ENCODE data around the gene ARHGAP18.

ARHGAP18 gene

GRCh38 chr6:129552413-129552812, 157.6 kb downstream of the ARHGAP18 start:
- Histone ChIP-seq H3K4me3 (ENCODE audit: control insufficient read depth in 1 of 7, extremely low read depth in 1 of 7, insufficient read depth in 4 of 7, low read depth in 2 of 7, low read length in 6 of 7) (no peak overlapping the region), H3K27me3 (replicated peaks in 2 of 5; ENCODE audit: control insufficient read depth in 4 of 5, insufficient read depth in 5 of 5, low read length in 4 of 5) (no peaks in the 10 kb centered on the region), H3K9me3 (ENCODE audit: control extremely low read depth in 1 of 5, control insufficient read depth in 4 of 5, insufficient read depth in 2 of 5, low read depth in 1 of 5, low read length in 4 of 5) (no peaks in the 10 kb centered on the region), H3K4me1 (ENCODE audit: control extremely low read depth in 1 of 4, control insufficient read depth in 4 of 4, insufficient read depth in 4 of 4, low read length in 3 of 4) (no peaks in the 10 kb centered on the region), H3K36me3 (ENCODE audit: control insufficient read depth in 4 of 4, insufficient read depth in 4 of 4, low read length in 3 of 4) (no peaks in the 10 kb centered on the region), H3K27ac (ENCODE audit: insufficient read depth in 1 of 2, low read depth in 1 of 2, low read length in 2 of 2, poor library complexity in 1 of 2, severe bottlenecking in 2 of 2) (no peak overlapping the region)
- ChIA-PET POLR2A (no interaction called here), CTCF (interaction anchor here (0.6 kb wide), 1 partner anchor 17 kb away, joined by 3 read pairs; no protein-coding TSS in a partner anchor)
- 94% methylated on average over 2 of the region's 2 CpGs for WGBS (ENCODE audit: insufficient coverage)
- DNase-seq, result no peak

DNA sequence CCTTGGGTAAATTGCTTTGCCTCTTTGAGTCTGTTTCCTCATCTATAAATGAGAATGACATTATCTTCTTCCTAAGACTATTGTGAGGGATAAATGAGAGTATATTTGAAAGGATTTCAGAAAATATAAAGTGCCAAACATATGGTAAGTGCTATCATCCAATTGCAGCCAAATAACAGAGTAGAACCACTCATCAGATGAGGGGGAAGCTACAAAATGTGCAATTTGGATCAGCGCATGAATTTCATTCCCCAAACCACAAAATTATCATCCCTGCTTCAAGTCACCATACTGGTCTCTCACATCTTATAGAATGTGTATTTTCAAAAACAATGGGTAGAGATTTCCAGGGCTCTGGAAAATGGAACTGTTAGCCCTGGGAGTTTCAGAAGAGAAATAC, 158.5 kb downstream of the ARHGAP18 start:
- Histone ChIP-seq H3K4me3 (ENCODE audit: control insufficient read depth in 1 of 7, extremely low read depth in 1 of 7, insufficient read depth in 4 of 7, low read depth in 2 of 7, low read length in 6 of 7) (no peak overlapping the region), H3K27ac (ENCODE audit: insufficient read depth in 1 of 2, low read depth in 1 of 2, low read length in 2 of 2, poor library complexity in 1 of 2, severe bottlenecking in 2 of 2) (no peak overlapping the region), H3K9me3 (ENCODE audit: control extremely low read depth in 1 of 5, control insufficient read depth in 4 of 5, insufficient read depth in 2 of 5, low read depth in 1 of 5, low read length in 4 of 5) (no peaks in the 10 kb centered on the region), H3K36me3 (ENCODE audit: control insufficient read depth in 4 of 4, insufficient read depth in 4 of 4, low read length in 3 of 4) (no peaks in the 10 kb centered on the region), H3K4me1 (ENCODE audit: control extremely low read depth in 1 of 4, control insufficient read depth in 4 of 4, insufficient read depth in 4 of 4, low read length in 3 of 4) (peaks cover 0 to 3% (median 0%) of the 10 kb centered on the region in 4 experiments), H3K27me3 (replicated peaks in 2 of 5; ENCODE audit: control insufficient read depth in 4 of 5, insufficient read depth in 5 of 5, low read length in 4 of 5) (no peaks in the 10 kb centered on the region)
- WGBS (ENCODE audit: insufficient coverage), result no CpG with 5 or more reads among the region's 1 CpG
- POLR2A ChIA-PET, result no interaction called here
- no peak for DNase-seq
- CTCF ChIA-PET, result no interaction called here

DNA sequence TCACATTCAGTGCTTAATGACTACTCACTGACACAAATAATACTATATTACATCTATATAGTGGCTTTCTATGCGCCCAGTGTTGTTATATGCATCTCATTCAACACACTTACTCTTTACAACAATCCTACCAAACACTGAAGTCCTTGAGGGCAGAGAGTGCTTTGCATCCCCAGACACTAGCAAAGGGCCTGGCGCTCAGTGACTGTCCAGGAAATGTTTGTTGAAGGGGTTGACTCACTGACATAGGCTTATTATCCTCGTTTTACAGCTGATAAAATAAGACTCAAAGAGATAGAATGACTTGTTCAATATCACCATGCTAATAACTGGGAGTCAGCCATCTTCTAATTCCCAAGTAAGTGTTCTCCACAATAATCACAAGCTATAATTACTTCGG, 163.3 kb downstream of the ARHGAP18 start:
- no peak for DNase-seq
- Histone ChIP-seq H3K4me1 (ENCODE audit: control extremely low read depth in 1 of 4, control insufficient read depth in 4 of 4, insufficient read depth in 4 of 4, low read length in 3 of 4) (peaks cover 0 to 3% (median 0%) of the 10 kb centered on the region in 4 experiments), H3K36me3 (ENCODE audit: control insufficient read depth in 4 of 4, insufficient read depth in 4 of 4, low read length in 3 of 4) (no peaks in the 10 kb centered on the region), H3K4me3 (ENCODE audit: control insufficient read depth in 1 of 7, extremely low read depth in 1 of 7, insufficient read depth in 4 of 7, low read depth in 2 of 7, low read length in 6 of 7) (no peak overlapping the region), H3K27ac (ENCODE audit: insufficient read depth in 1 of 2, low read depth in 1 of 2, low read length in 2 of 2, poor library complexity in 1 of 2, severe bottlenecking in 2 of 2) (no peak overlapping the region), H3K9me3 (ENCODE audit: control extremely low read depth in 1 of 5, control insufficient read depth in 4 of 5, insufficient read depth in 2 of 5, low read depth in 1 of 5, low read length in 4 of 5) (no peaks in the 10 kb centered on the region), H3K27me3 (replicated peaks in 2 of 5; ENCODE audit: control insufficient read depth in 4 of 5, insufficient read depth in 5 of 5, low read length in 4 of 5) (no peaks in the 10 kb centered on the region)
- ChIA-PET POLR2A (no interaction called here), CTCF (interaction anchor here (2.0 kb wide), 1 partner anchor 47 kb away, joined by 5 read pairs; no protein-coding TSS in a partner anchor)
- 60% methylated on average over 1 of the region's 4 CpGs for WGBS (ENCODE audit: insufficient coverage)

DNA sequence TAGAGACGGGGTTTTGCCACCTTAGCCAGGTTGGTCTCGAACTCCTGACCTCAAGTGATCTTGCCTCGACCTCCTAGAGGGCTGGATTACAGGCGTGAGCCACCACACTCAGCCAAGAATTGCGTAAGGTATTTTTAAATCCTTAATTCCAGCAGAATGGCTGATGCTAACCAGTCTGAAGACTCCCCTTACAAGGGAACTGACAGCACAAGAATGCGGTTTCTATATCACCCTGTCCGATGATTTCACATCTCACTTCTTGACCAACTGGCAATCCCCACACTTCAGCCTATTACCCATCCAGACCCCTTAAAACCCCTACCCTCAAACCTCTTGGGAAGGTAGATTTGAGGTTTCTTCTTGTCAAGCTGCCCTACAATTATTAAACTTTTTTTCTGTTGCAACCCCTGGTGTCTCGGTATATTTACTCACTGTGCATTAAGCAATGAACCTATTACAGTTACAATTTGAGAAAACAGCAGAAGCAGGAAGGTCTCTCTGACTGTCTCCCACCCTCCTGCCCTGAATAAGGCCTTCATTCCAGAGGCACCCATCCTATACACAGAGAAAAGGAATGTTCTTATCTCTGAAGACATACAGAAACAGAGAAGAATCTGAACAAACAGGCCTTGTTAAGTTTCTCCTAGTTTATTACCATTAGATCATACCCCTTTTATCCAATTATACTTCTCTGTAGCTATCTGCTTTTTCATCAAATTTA, 164.9 kb downstream of the ARHGAP18 start:
- no peak overlapping the region for H3K27ac ChIP-seq (ENCODE audit: insufficient read depth in 1 of 2, low read depth in 1 of 2, low read length in 2 of 2, poor library complexity in 1 of 2, severe bottlenecking in 2 of 2)
- no peak overlapping the region for H3K4me3 ChIP-seq (ENCODE audit: control insufficient read depth in 1 of 7, extremely low read depth in 1 of 7, insufficient read depth in 4 of 7, low read depth in 2 of 7, low read length in 6 of 7)
- CTCF ChIA-PET, result no interaction called here
- no peaks in the 10 kb centered on the region for H3K36me3 ChIP-seq (ENCODE audit: control insufficient read depth in 4 of 4, insufficient read depth in 4 of 4, low read length in 3 of 4)
- H3K9me3 ChIP-seq (ENCODE audit: control extremely low read depth in 1 of 5, control insufficient read depth in 4 of 5, insufficient read depth in 2 of 5, low read depth in 1 of 5, low read length in 4 of 5), result no peaks in the 10 kb centered on the region
- no peaks in the 10 kb centered on the region for H3K27me3 ChIP-seq (replicated peaks in 2 of 5; ENCODE audit: control insufficient read depth in 4 of 5, insufficient read depth in 5 of 5, low read length in 4 of 5)
- DNase-seq, result no peak
- peaks cover 0 to 3% (median 0%) of the 10 kb centered on the region in 4 experiments for H3K4me1 ChIP-seq (ENCODE audit: control extremely low read depth in 1 of 4, control insufficient read depth in 4 of 4, insufficient read depth in 4 of 4, low read length in 3 of 4)
- POLR2A ChIA-PET, result no interaction called here
- 100% methylated on average over 8 of the region's 8 CpGs for WGBS (ENCODE audit: insufficient coverage)

GRCh38 chr6:129543981-129544380, 166.0 kb downstream of the ARHGAP18 start:
- no peak overlapping the region for H3K4me3 ChIP-seq (ENCODE audit: control insufficient read depth in 1 of 7, extremely low read depth in 1 of 7, insufficient read depth in 4 of 7, low read depth in 2 of 7, low read length in 6 of 7)
- CTCF ChIA-PET, result no interaction called here
- no peak for DNase-seq
- no peaks in the 10 kb centered on the region for H3K9me3 ChIP-seq (ENCODE audit: control extremely low read depth in 1 of 5, control insufficient read depth in 4 of 5, insufficient read depth in 2 of 5, low read depth in 1 of 5, low read length in 4 of 5)
- H3K36me3 ChIP-seq (ENCODE audit: control insufficient read depth in 4 of 4, insufficient read depth in 4 of 4, low read length in 3 of 4), result no peaks in the 10 kb centered on the region
- H3K27me3 ChIP-seq (replicated peaks in 2 of 5; ENCODE audit: control insufficient read depth in 4 of 5, insufficient read depth in 5 of 5, low read length in 4 of 5), result no peaks in the 10 kb centered on the region
- H3K4me1 ChIP-seq (ENCODE audit: control extremely low read depth in 1 of 4, control insufficient read depth in 4 of 4, insufficient read depth in 4 of 4, low read length in 3 of 4), result peaks cover 0 to 3% (median 0%) of the 10 kb centered on the region in 4 experiments
- POLR2A ChIA-PET, result no interaction called here
- no CpG with 5 or more reads among the region's 2 CpGs for WGBS (ENCODE audit: insufficient coverage)
- no peak overlapping the region for H3K27ac ChIP-seq (ENCODE audit: insufficient read depth in 1 of 2, low read depth in 1 of 2, low read length in 2 of 2, poor library complexity in 1 of 2, severe bottlenecking in 2 of 2)

DNA sequence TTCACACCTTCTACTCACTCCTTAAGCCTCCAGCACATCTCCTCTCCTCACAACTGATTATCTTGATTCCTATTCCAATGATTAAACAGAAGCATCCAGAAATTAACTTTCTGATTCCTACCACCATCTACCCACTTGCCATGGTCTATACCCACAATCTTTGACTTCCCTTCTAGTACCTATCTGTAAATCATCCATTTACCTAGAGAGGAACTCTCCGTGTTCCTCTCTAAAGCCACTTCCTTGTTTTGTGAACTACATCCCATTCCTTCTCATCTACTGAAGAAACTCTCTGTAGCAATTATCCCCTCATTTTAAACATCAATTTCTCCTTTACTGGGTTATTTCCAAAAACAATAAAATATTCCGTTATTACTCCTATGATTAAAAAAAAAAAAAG, 167.3 kb downstream of the ARHGAP18 start:
- Histone ChIP-seq H3K4me3 (ENCODE audit: control insufficient read depth in 1 of 7, extremely low read depth in 1 of 7, insufficient read depth in 4 of 7, low read depth in 2 of 7, low read length in 6 of 7) (no peak overlapping the region), H3K27me3 (replicated peaks in 2 of 5; ENCODE audit: control insufficient read depth in 4 of 5, insufficient read depth in 5 of 5, low read length in 4 of 5) (no peaks in the 10 kb centered on the region), H3K27ac (ENCODE audit: insufficient read depth in 1 of 2, low read depth in 1 of 2, low read length in 2 of 2, poor library complexity in 1 of 2, severe bottlenecking in 2 of 2) (no peak overlapping the region), H3K36me3 (ENCODE audit: control insufficient read depth in 4 of 4, insufficient read depth in 4 of 4, low read length in 3 of 4) (no peaks in the 10 kb centered on the region), H3K9me3 (ENCODE audit: control extremely low read depth in 1 of 5, control insufficient read depth in 4 of 5, insufficient read depth in 2 of 5, low read depth in 1 of 5, low read length in 4 of 5) (no peaks in the 10 kb centered on the region), H3K4me1 (ENCODE audit: control extremely low read depth in 1 of 4, control insufficient read depth in 4 of 4, insufficient read depth in 4 of 4, low read length in 3 of 4) (peaks cover 0 to 3% (median 0%) of the 10 kb centered on the region in 4 experiments)
- ChIA-PET POLR2A (no interaction called here), CTCF (no interaction called here)
- WGBS (ENCODE audit: insufficient coverage), result 13% methylated on average over 2 of the region's 2 CpGs
- peak in 2 of 3 donors; percentile 13 to 33 for DNase-seq

- Histone ChIP-seq H3K4me1 (ENCODE audit: control extremely low read depth in 1 of 4, control insufficient read depth in 4 of 4, insufficient read depth in 4 of 4, low read length in 3 of 4) (no peaks in the 10 kb centered on the region), H3K36me3 (ENCODE audit: control insufficient read depth in 4 of 4, insufficient read depth in 4 of 4, low read length in 3 of 4) (no peaks in the 10 kb centered on the region), H3K27ac (ENCODE audit: insufficient read depth in 1 of 2, low read depth in 1 of 2, low read length in 2 of 2, poor library complexity in 1 of 2, severe bottlenecking in 2 of 2) (no peak overlapping the region), H3K27me3 (replicated peaks in 2 of 5; ENCODE audit: control insufficient read depth in 4 of 5, insufficient read depth in 5 of 5, low read length in 4 of 5) (no peaks in the 10 kb centered on the region), H3K9me3 (ENCODE audit: control extremely low read depth in 1 of 5, control insufficient read depth in 4 of 5, insufficient read depth in 2 of 5, low read depth in 1 of 5, low read length in 4 of 5) (no peaks in the 10 kb centered on the region), H3K4me3 (ENCODE audit: control insufficient read depth in 1 of 7, extremely low read depth in 1 of 7, insufficient read depth in 4 of 7, low read depth in 2 of 7, low read length in 6 of 7) (no peak overlapping the region)
- 82% methylated on average over 2 of the region's 2 CpGs for WGBS (ENCODE audit: insufficient coverage)
- POLR2A ChIA-PET, result no interaction called here
- DNase-seq, result no peak
- CTCF ChIA-PET, result interaction anchor here (1.0 kb wide), 1 partner anchor 39 kb away, joined by 4 read pairs; no protein-coding TSS in a partner anchor
These were observed 170.9 kb downstream of the ARHGAP18 start for GRCh38 chr6:129539032-129539431.

Data from common myeloid progenitor, CD34-positive (primary cell).